Stimulated activated naive B cell treated with anti-CD40 and anti-IgM and Interleukin-4, amounts not matched to agents 10 μg/mL and 1 μg/mL and 100 μg/mL, for 72 hours (primary cell): ENCODE measurements around the gene RBM47.

Source experiments
- ATAC-seq, 2 donors: fragments of 150-1000 bp; cut with Tn5 transposase; replicated peaks; 2 replicates each; pipeline ENCODE4 v1.10.0; 2021; ENCODE audit warnings: moderate library complexity in 1 of 2
- DNase-seq: peaks from one replicate; pipeline ENCODE4 v3.0.0; 2021
- H3K27ac Mint-ChIP-seq: one replicate; pipeline ENCODE4 v1.8.0; 2022; ENCODE audit warnings: mild to moderate bottlenecking, mixed read lengths
- H3K27me3 Mint-ChIP-seq, 2 donors: one replicate each; pipeline ENCODE4 v1.8.0; 2022; ENCODE audit warnings: mixed read lengths in 2 of 2
- H3K36me3 Mint-ChIP-seq, 2 donors: one replicate each; pipeline ENCODE4 v1.8.0; 2022; ENCODE audit warnings: mixed read lengths in 2 of 2, mild to moderate bottlenecking in 1 of 2
- H3K4me1 Mint-ChIP-seq, 2 donors: one replicate each; pipeline ENCODE4 v1.8.0; 2022; ENCODE audit warnings: mixed read lengths in 2 of 2, mild to moderate bottlenecking in 1 of 2
- H3K4me3 Mint-ChIP-seq, 2 donors: one replicate each; pipeline ENCODE4 v1.8.0; 2022; ENCODE audit warnings: mild to moderate bottlenecking in 2 of 2, mixed read lengths in 2 of 2, moderate library complexity in 1 of 2
- H3K9me3 Mint-ChIP-seq, 2 donors: one replicate each; pipeline ENCODE4 v1.8.0; 2022; ENCODE audit warnings: mixed read lengths in 2 of 2, mild to moderate bottlenecking in 1 of 2

RBM47 gene

DNA sequence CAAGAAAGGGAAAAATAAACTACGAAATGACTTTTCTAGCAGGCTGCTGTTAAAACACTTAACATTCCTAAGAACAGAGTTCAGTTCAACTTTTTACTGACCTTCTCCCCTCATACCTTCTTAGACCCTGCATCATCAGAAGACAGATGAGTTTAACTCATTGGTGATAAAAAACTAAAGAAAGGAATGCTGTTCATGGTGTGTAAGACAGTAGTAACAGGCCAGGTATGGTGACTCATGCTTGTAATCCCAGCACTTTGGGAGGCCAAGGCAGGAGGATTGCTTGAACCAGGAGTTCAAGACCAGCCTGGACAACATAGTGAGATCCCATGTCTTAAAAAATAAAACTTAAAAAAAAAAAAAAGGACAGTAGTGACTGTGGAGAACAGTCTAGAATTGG, 16.2 kb downstream of the RBM47 start:
- Mint-ChIP-seq H3K27ac (no peak overlapping the region), H3K9me3 (no peaks in the 10 kb centered on the region), H3K4me3 (no peak overlapping the region), H3K4me1 (peaks cover 4 to 6% of the 10 kb centered on the region in 2 donors), H3K36me3 (no peaks in the 10 kb centered on the region), H3K27me3 (no peaks in the 10 kb centered on the region)
- ATAC-seq (no peak), DNase-seq (no peak)

DNA sequence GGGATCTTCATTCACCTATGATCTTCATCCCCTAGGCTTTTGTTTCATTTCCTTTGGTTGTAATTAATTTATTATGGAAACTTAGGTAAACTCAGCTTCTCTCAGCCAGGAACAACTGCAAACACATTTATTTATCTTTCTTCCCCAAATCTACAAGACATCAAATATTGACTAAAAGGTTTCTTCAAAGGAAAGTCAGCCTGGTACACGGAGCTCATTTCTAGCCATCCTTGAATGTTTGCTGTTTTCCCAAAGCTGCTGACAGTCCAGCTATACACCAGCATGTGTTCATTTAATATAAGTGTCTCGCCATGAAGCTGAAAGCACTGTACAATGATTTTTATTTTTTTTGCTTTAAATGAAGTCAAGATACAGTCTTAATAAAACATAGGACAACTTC, 16.8 kb downstream of the RBM47 start:
- Mint-ChIP-seq H3K4me1 (peaks cover 2 to 6% of the 10 kb centered on the region in 2 donors), H3K36me3 (no peaks in the 10 kb centered on the region), H3K27ac (no peak overlapping the region), H3K27me3 (no peaks in the 10 kb centered on the region), H3K4me3 (no peak overlapping the region), H3K9me3 (no peaks in the 10 kb centered on the region)
- ATAC-seq (no peak), DNase-seq (no peak)

DNA sequence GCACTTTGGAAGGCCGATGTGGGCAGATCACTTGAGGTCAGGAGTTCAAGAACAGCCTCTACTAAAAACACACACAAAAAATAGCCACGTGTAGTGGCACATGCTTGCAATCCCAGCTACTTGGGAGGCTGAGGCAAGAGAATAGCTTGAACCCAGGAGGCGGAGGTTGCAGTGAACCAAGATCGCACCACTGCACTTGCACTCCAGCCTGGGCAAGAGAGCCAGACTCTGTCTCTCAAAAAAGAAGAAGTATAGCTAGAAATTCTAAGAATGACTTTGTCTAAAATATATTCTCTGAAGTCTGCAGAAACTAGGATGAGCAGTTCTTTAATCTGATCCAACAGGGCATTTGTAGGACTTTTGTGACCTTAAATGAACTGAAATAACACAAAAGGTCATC, 17.4 kb downstream of the RBM47 start:
- Mint-ChIP-seq H3K9me3 (no peaks in the 10 kb centered on the region), H3K27ac (no peak overlapping the region), H3K4me1 (peaks cover 2 to 6% of the 10 kb centered on the region in 2 donors), H3K4me3 (no peak overlapping the region), H3K36me3 (no peaks in the 10 kb centered on the region), H3K27me3 (no peaks in the 10 kb centered on the region)
- no peak for ATAC-seq
- no peak for DNase-seq

DNA sequence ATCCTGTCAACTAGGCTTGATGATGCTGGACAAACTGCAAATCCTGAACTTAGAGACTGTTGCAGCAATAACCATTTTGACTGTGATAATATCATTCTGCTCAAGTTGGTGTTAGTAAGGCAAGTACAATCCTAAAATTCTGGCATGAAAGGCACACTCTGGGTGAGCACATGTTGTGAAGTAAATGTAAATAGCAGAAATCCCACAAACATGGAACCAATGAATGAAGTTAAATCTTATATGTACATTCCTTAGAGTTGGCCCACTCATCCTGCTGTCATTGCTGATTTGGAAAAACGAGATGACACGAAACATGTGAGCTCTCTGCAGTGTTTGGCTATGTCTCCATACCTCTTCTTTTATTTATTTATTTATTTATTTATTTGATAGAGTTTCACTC, 21.0 kb downstream of the RBM47 start:
- Mint-ChIP-seq H3K9me3 (no peaks in the 10 kb centered on the region), H3K27me3 (no peaks in the 10 kb centered on the region), H3K27ac (no peak overlapping the region), H3K4me1 (peaks cover 2 to 14% of the 10 kb centered on the region in 2 donors), H3K36me3 (peaks cover 0 to 3% of the 10 kb centered on the region in 2 donors), H3K4me3 (no peak overlapping the region)
- DNase-seq: no peak
- no peak for ATAC-seq

DNA sequence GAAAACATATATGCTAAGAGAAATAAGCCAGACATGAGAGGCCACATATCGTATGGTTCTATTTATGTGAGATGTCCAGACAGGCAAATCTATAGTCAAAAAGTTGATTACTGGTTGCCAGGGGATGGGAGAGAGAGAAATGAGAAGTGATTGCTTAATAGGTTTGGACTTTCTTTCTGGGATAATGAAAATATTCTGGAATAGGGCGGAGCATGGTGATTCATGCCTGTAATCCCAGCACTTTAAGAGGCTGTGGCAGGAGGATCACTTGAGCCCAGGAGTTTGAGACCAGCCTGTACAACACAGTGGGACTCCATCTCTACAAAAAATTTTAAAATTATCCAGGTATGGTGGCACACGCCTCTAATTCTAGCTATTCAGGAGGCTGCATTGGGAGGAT, 22.4 kb downstream of the RBM47 start:
- Mint-ChIP-seq H3K4me3 (no peak overlapping the region), H3K27me3 (no peaks in the 10 kb centered on the region), H3K27ac (no peak overlapping the region), H3K36me3 (peaks cover 0 to 3% of the 10 kb centered on the region in 2 donors), H3K9me3 (no peaks in the 10 kb centered on the region), H3K4me1 (peaks cover 2 to 8% of the 10 kb centered on the region in 2 donors)
- ATAC-seq (no peak), DNase-seq (no peak)

DNA sequence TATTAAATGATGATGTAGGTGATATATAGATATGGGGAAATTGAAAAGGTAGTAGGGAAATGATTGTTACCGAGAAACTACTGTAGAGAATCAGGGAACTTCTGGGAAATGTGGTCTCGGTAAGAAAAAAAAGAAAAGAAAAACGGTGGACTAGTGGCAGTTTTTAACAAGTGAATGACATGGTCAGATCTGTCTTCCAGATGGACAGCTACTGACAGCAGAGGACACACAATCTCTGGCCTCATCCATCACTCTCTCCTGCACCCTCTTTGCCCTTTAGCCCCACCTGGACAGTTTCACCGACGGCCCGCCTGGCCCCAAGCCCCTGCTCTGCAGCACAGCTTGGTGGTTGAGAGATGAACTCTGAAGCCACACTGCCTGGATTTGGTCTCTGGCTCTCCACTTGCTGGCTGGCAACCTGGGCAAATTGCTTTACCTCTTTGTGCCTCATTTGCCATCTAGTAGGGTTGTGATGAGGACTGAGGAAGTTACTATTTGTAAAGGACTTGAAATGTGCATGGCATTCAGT, 23.4 kb downstream of the RBM47 start:
- DNase-seq (no peak), ATAC-seq (no peak)
- Mint-ChIP-seq H3K27ac (no peak overlapping the region), H3K4me1 (peaks cover 2 to 8% of the 10 kb centered on the region in 2 donors), H3K36me3 (peaks cover 0 to 3% of the 10 kb centered on the region in 2 donors), H3K27me3 (no peaks in the 10 kb centered on the region), H3K9me3 (no peaks in the 10 kb centered on the region), H3K4me3 (no peak overlapping the region)

DNA sequence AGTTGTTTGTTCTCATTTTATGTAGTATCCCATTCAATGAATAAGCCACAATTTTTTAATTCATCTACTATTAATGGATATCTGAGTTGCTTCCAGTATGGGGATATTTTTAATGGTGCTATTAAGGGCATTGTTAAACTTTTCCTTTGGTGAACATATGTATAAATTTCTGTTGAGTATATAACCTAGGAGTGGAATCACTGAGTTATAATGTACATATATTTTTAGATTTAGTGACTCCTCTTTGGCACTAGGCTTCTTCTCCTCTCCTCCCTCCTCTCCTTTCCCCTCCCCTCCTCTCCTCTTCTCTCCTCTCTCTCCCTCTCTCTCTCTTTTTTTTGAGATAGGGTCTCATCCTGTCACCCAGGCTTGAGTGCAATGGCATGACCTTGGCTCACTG, 26.4 kb downstream of the RBM47 start:
- H3K4me3 Mint-ChIP-seq: no peak overlapping the region
- ATAC-seq (no peak), DNase-seq (no peak)
- H3K36me3 Mint-ChIP-seq: peaks cover 0 to 3% of the 10 kb centered on the region in 2 donors
- H3K9me3 Mint-ChIP-seq: no peaks in the 10 kb centered on the region
- H3K27me3 Mint-ChIP-seq: no peaks in the 10 kb centered on the region
- no peak overlapping the region for H3K27ac Mint-ChIP-seq
- H3K4me1 Mint-ChIP-seq: peaks cover 2 to 8% of the 10 kb centered on the region in 2 donors

DNA sequence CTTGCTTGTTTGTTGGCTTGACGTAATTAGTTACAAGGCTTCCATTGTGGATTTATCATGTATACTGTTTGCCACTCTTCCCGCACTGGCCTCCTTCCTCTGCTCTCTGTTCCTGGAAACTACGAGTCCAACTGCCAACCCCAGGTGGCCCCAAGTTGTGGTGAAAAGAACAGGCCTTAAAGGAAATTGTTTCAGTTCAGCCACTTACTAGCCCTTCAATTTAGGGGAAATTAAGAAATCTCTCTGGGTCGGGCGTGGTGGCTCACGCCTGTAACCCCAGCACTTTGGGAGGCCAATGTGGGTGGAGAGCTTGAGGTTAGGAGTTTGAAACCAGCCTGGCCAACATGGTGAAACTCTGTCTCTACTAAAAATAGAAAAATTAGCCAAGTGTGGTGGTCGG, 28.0 kb downstream of the RBM47 start:
- H3K27me3 Mint-ChIP-seq: no peaks in the 10 kb centered on the region
- no peaks in the 10 kb centered on the region for H3K9me3 Mint-ChIP-seq
- no peak for DNase-seq
- no peak for ATAC-seq
- no peak overlapping the region for H3K4me3 Mint-ChIP-seq
- H3K4me1 Mint-ChIP-seq: peaks cover 2 to 8% of the 10 kb centered on the region in 2 donors
- H3K36me3 Mint-ChIP-seq: peaks cover 0 to 3% of the 10 kb centered on the region in 2 donors
- H3K27ac Mint-ChIP-seq: no peak overlapping the region

DNA sequence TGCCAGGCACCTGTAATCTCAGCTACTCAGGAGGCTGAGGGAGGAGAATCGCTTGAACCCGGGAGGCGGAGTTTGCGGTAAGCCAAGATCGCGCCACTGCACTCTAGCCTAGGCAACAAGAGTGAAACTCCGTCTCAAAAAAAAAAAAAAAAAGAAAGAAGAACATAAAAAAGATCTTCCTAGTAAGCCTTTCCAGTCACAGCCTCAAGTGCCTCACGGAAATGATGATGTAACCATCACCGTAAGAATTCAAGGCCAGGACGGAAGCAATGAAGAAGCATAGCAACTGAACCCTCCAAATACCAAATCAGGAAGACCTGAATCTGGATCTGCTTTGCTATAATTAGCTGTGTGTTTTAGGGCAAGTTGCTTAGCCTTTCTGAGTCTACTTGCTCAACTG, 28.8 kb downstream of the RBM47 start:
- no peak overlapping the region for H3K4me3 Mint-ChIP-seq
- no peak for ATAC-seq
- H3K27ac Mint-ChIP-seq: no peak overlapping the region
- H3K4me1 Mint-ChIP-seq: peaks cover 0 to 2% of the 10 kb centered on the region in 2 donors
- H3K9me3 Mint-ChIP-seq: no peaks in the 10 kb centered on the region
- no peak for DNase-seq
- H3K27me3 Mint-ChIP-seq: no peaks in the 10 kb centered on the region
- no peaks in the 10 kb centered on the region for H3K36me3 Mint-ChIP-seq

DNA sequence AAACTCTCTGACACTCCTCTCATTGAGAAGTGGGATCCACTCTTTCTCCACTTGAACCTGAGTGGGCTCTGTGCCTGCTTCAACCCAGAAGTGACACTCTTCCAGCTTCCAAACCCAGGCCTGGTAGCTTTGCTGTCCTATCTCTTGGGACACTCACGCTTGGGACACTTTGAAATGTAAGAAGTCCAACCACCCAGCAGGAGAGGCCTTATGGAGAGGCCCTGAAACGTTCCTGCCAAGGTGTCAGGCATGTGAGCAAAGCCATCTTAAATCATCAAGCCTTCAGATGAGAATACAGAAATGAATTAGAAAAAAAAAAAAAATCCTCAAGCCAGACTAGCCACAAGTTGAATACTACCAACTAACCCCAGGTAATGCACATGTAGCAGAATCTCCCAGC, 30.2 kb downstream of the RBM47 start:
- H3K9me3 Mint-ChIP-seq: no peaks in the 10 kb centered on the region
- no peak overlapping the region for H3K27ac Mint-ChIP-seq
- H3K36me3 Mint-ChIP-seq: peaks cover 0 to 3% of the 10 kb centered on the region in 2 donors
- H3K4me3 Mint-ChIP-seq: no peak overlapping the region
- peaks cover 0 to 2% of the 10 kb centered on the region in 2 donors for H3K4me1 Mint-ChIP-seq
- H3K27me3 Mint-ChIP-seq: no peaks in the 10 kb centered on the region
- ATAC-seq (no peak), DNase-seq (no peak)

DNA sequence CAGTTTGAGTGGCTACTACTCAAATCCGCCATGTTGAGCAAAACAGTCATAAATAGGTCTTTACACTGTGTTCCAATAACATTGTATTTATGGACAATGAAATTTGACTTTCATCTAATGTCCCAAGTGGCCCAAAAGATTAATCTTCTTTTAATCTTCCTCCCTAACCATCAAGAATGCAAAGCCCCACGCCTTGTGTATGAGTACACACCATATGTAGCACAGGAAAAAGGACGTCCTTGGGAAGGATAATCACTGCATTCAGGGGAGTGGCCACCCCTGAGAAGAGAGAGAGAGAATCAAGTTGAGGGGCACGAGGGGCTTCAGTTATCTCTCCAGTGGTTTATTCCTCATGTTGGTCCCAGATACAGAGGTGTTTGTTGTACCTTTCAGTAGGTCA, 33.1 kb downstream of the RBM47 start:
- Mint-ChIP-seq H3K27me3 (no peaks in the 10 kb centered on the region), H3K36me3 (peaks cover 0 to 4% of the 10 kb centered on the region in 2 donors), H3K27ac (no peak overlapping the region), H3K4me3 (no peak overlapping the region), H3K4me1 (peaks cover 0 to 3% of the 10 kb centered on the region in 2 donors), H3K9me3 (no peaks in the 10 kb centered on the region)
- ATAC-seq (no peak), DNase-seq (no peak)

DNA sequence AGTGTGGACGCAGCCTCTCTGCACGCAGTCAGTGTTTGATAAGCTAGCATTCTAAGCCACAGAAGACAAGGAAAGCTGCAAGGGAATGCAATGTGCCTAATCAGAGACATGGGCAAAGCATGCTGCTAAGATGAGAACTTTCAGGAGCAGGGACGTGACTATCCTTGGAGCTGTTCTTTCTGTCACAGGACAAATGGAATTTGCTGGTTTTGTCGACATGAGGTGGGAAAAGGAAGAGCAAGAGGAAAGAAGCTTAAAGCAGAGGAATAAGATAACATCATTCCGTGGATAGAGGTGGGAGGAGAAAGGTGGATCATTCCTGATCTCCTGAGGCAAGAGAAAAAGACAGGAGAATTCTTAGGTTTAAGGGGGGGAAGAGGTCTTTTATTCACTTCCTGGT, 33.7 kb downstream of the RBM47 start:
- Mint-ChIP-seq H3K27ac (no peak overlapping the region), H3K4me1 (peaks cover 0 to 6% of the 10 kb centered on the region in 2 donors), H3K27me3 (no peaks in the 10 kb centered on the region), H3K36me3 (peaks cover 0 to 4% of the 10 kb centered on the region in 2 donors), H3K9me3 (no peaks in the 10 kb centered on the region), H3K4me3 (no peak overlapping the region)
- no peak for DNase-seq
- no peak for ATAC-seq

DNA sequence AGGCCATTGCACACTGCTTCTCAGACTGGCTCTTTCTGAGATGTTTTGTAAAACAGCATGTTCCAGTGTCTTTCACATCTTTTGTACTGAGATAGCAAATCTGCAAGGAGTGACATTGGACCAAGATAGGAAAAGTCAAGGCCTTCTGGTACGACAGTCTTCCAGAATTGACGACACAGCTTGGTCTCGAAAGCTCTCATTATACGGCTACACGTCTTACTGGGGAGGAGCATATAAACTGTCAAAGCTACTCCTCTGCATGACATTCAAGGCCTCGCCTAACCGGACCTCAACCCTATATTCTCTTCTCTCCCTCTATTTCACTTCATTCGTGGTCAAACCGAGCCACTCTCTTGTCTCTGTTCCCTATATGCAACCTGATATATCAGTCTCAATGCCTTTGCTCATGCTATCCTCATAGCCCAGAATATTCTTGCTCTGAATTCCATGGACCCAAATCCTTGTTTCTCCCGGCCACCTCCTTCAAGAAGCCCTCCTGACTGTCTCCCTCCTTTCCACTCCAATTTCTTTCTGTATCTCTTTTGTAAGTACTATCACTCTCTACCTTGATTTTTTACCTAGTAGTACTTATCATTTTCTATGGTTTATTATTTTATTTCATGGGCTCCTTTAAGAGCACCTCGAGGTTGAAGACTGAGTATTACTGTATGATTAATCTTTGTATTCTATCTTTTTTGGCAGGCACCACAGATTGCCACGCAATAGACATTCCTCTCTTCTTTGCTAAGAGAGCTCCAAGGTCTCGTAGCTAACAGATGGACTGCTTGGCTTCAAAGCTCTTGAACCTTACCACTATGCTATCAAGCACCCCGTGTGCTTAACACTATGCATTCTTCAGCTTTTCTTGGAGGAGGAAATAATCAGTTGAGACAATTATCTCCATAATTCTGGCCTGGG, 35.1 kb downstream of the RBM47 start:
- no peak for DNase-seq
- H3K27ac Mint-ChIP-seq: no peak overlapping the region
- no peak for ATAC-seq
- H3K27me3 Mint-ChIP-seq: no peaks in the 10 kb centered on the region
- peaks cover 0 to 6% of the 10 kb centered on the region in 2 donors for H3K4me1 Mint-ChIP-seq
- peaks cover 0 to 4% of the 10 kb centered on the region in 2 donors for H3K36me3 Mint-ChIP-seq
- no peaks in the 10 kb centered on the region for H3K9me3 Mint-ChIP-seq
- no peak overlapping the region for H3K4me3 Mint-ChIP-seq

DNA sequence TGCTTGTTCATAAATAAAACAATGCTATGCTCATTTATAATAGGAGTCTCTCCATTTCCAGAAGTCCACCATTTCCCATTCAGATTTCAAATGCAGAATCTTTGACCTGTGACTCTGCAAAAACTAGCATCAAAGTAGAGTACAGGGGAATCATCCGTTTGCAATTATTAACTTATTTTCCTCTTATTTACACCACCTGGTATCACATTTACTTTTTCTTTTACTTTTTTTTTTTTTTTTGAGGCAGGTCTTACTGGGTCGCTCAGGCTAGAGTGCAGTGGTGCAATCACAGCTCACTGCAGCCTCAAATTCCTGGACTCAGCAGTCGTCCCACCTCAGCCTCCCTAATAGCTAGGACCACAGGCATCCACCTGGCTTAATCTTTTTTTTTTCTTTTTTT, 37.6 kb downstream of the RBM47 start:
- H3K36me3 Mint-ChIP-seq: peaks cover 0 to 4% of the 10 kb centered on the region in 2 donors
- H3K4me3 Mint-ChIP-seq: no peak overlapping the region
- no peaks in the 10 kb centered on the region for H3K27me3 Mint-ChIP-seq
- DNase-seq (no peak), ATAC-seq (peak in 1 of 2 donors; percentile 31)
- peaks cover 3 to 9% of the 10 kb centered on the region in 2 donors for H3K4me1 Mint-ChIP-seq
- no peaks in the 10 kb centered on the region for H3K9me3 Mint-ChIP-seq
- no peak overlapping the region for H3K27ac Mint-ChIP-seq

DNA sequence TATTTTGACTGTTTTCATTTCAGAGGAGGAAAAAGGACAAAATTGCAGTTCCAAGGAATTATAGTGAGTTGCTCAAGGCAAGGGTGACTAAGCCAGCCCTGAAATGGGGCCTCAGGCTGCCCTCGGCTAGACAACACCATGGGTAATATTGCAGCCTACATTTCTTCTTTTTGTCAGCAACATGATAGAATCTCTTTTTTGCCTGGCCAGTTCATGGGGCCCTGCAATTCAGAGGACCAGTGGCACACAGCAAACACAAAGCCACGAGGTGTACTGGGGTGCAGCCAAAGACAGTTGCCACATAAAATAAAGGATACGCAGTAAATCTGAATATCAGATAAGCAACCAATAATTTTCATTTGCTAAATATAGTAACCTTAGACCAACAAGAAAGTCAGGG, 41.8 kb downstream of the RBM47 start:
- Mint-ChIP-seq H3K27ac (no peak overlapping the region), H3K9me3 (no peaks in the 10 kb centered on the region), H3K4me3 (no peak overlapping the region), H3K27me3 (no peaks in the 10 kb centered on the region), H3K36me3 (no peaks in the 10 kb centered on the region), H3K4me1 (peaks cover 5 to 13% of the 10 kb centered on the region in 2 donors)
- DNase-seq (no peak), ATAC-seq (no peak)
